ENCODE results near the gene NDRG4.

Gene NDRG4

DNA sequence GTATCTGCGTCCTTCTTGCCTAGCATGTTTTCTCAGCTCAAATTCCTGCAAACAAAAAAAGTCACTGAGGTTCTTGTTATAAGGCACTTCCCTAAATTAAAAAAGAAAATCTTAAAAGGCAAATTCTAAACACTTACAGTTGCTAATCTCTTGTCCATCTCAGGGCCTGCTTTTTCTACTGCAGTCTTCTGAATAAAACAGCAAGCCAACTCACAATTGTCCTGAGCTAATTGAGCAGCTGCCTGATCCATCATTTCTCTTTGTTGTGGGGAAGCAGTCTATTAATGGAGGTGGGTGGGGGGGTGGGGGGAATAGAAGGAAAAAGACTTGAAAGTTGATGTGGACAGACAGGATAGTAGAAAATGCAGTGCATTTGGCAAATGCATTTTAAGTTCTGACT is 42.3 kb downstream of the NDRG4 start:
- TF ChIP-seq, protein P1, sequence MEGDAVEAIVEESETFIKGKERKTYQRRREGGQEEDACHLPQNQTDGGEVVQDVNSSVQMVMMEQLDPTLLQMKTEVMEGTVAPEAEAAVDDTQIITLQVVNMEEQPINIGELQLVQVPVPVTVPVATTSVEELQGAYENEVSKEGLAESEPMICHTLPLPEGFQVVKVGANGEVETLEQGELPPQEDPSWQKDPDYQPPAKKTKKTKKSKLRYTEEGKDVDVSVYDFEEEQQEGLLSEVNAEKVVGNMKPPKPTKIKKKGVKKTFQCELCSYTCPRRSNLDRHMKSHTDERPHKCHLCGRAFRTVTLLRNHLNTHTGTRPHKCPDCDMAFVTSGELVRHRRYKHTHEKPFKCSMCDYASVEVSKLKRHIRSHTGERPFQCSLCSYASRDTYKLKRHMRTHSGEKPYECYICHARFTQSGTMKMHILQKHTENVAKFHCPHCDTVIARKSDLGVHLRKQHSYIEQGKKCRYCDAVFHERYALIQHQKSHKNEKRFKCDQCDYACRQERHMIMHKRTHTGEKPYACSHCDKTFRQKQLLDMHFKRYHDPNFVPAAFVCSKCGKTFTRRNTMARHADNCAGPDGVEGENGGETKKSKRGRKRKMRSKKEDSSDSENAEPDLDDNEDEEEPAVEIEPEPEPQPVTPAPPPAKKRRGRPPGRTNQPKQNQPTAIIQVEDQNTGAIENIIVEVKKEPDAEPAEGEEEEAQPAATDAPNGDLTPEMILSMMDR (IDR thresholded peaks at IDR 0.05; ENCODE audit: extremely low read depth, missing control alignments) = no peak
- DNase-seq (ENCODE audit: low spot score) = no peak

DNA sequence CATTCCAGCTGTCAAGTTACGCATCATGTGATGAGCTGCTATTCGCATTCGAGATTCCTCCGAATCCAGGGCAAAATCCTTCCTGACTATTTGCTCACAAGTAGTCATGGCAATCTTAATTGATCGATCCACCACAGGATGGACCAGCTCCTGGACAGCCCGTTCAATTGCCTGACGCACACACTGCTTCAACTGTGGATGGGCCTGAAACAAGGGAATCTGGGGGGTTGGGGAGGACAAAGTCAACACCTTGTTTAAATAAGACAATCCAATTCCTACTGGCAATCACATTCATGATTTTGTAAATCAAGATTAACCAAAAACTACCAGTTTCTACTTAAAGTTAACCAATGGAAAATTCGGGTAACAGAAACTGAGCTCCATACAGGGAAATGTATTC is 43.7 kb downstream of the NDRG4 start:
- TF ChIP-seq, protein P1 (IDR thresholded peaks at IDR 0.05; ENCODE audit: extremely low read depth, missing control alignments) = no peak
- no peak for DNase-seq (ENCODE audit: low spot score)

DNA sequence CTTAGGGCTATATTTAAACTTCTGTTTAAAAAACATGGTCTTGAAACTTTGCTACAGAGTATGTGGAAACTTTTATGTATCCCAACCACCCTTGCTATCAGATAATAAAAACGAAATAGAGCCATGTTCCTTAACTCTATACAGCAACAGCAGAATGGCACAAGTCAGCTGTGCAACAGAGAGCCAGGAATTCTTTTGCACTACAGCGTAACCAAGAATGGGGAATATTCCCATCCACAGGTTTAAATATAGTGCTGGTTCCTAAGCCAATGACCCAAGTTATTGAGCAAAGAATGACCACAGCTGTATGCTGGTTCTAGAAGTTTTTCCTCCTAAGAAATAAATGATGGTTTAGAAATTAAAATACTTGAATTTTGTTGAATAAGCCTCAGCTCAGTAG is 48.4 kb downstream of the NDRG4 start:
- TF ChIP-seq, protein P1 (IDR thresholded peaks at IDR 0.05; ENCODE audit: extremely low read depth, missing control alignments) = no peak
- no peak for DNase-seq (ENCODE audit: low spot score)

DNA sequence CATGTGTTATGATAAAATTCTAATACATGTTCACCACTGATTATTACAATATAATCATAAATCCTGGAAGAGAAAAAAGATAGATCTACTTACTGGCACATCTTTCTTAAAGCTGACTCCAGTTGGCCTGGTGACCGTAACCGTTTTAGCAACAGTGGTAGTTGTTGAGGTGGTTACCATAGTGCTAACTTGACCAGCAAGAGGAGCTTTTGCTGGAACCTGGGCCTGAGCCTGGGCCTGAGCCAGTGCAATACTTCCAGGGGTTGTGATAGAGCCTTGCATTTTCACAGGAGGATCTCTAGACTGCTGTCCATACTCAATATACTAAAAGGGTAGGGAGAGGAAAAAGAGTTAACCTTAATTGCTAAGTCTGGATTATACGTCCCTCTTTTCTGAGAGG is 51.6 kb downstream of the NDRG4 start:
- DNase-seq (ENCODE audit: low spot score) = no peak

DNA sequence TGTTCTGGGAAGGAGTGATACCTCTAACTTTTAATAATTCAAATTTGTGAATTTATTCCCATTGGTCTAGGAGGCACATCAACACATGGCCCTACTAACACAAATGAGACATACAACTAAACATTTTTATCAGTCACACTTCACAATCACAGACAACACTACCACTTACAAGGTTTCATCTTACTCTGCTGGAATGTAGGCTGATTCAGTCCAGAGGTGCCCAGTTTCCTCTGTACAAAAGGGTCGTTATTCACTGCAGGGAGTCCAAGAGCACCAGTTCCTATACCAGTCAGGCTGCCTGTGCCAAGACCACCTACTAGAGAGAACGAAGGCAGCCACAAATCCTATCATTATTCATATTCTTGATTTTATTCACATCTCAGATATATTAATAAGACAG is 56.7 kb downstream of the NDRG4 start:
- TF ChIP-seq, protein P1 (IDR thresholded peaks at IDR 0.05; ENCODE audit: extremely low read depth, missing control alignments) = no peak
- no peak for DNase-seq (ENCODE audit: low spot score)

More for the DNA sequence above, 51.6 kb downstream of the NDRG4 start:
- TF ChIP-seq, protein P1 (IDR thresholded peaks at IDR 0.05; ENCODE audit: extremely low read depth, missing control alignments) = no peak

Data from GM20000 (cell line).